ENCODE results near the gene CHMP3. TPM values are rescaled to one million over a fixed set of nuclear protein-coding genes. Genes with fewer than 3 reads are reported as not detected.
A peak's percentile ranks its signal among the peaks of the same experiment; 100 is the strongest.

Gene CHMP3
- total RNA-seq: 10 to 100 TPM; 65.0 to 82.5 (median 68.5) TPM
- total RNA-seq (2013): 102 TPM
- total RNA-seq: 18.4 to 55.6 (median 37.8) reads per million in 29 experiments

- peak within 1 kb of the TSS; percentile 98 for H3K27ac ChIP-seq (ENCODE audit: low read length)
- H3K4me1 ChIP-seq (ENCODE audit: control insufficient read depth in 1 of 2, extremely low read depth in 1 of 2, insufficient read depth in 2 of 2, low read length in 2 of 2): peaks cover 15 to 20% of the 10 kb centered on the region in 2 experiments
- H3K27me3 ChIP-seq (replicated peaks in 1 of 2; ENCODE audit: control insufficient read depth in 2 of 2, extremely low read depth in 1 of 2, insufficient read depth in 2 of 2, low read length in 1 of 2): no peaks in the 10 kb centered on the region
- H3K4me3 Mint-ChIP-seq: peak within 1 kb of the TSS; percentile 93 to 96 (median 95)
- H3K27me3 Mint-ChIP-seq: no peaks in the 10 kb centered on the region
- peak within 1 kb of the TSS; percentile 72 to 95 for H3K4me3 ChIP-seq (ENCODE audit: control insufficient read depth in 1 of 2, extremely low read depth in 1 of 2, low read length in 1 of 2)
- WGBS (ENCODE audit: insufficient coverage): 0% methylated on average over 17 of the region's 57 CpGs
- H3K4me1 Mint-ChIP-seq: peaks cover 25 to 38% (median 30%) of the 10 kb centered on the region in 3 donors
- no peaks in the 10 kb centered on the region for H3K9me3 ChIP-seq
- H3K27ac Mint-ChIP-seq: peak within 1 kb of the TSS; percentile 98 to 99
- H3K36me3 ChIP-seq (ENCODE audit: control insufficient read depth in 2 of 2, extremely low read depth in 1 of 2, insufficient read depth in 1 of 2, low read length in 1 of 2): peaks cover 0 to 6% of the 10 kb centered on the region in 2 donors
- CTCF ChIA-PET: no interaction called here
- H3K36me3 Mint-ChIP-seq: peaks cover 7% of the 10 kb centered on the region
- peak; percentile 87 to 90 (median 88) for ATAC-seq (replicated peaks in 1 of 4)
- DNase-seq: peak; percentile 91 to 99 (median 95)
- POLR2A ChIA-PET: interaction anchor here in 1 of 2 donors (1.0 kb wide), 1 partner anchor 11 kb away, joined by 4 read pairs; no protein-coding TSS in a partner anchor
- H3K9me3 Mint-ChIP-seq: no peaks in the 10 kb centered on the region
These were observed at the start of gene CHMP3 for GRCh38 chr2:86562922-86563649. TSS of gene CHMP3 (minus strand) at chr2:86563443. CDS start at chr2:86563348, 95 bp downstream.

- no peaks in the 10 kb centered on the region for H3K9me3 Mint-ChIP-seq
- Histone ChIP-seq H3K4me3 (ENCODE audit: control insufficient read depth in 1 of 2, extremely low read depth in 1 of 2, low read length in 1 of 2) (no peak overlapping the region), H3K27me3 (replicated peaks in 1 of 2; ENCODE audit: control insufficient read depth in 2 of 2, extremely low read depth in 1 of 2, insufficient read depth in 2 of 2, low read length in 1 of 2) (no peaks in the 10 kb centered on the region), H3K4me1 (ENCODE audit: control insufficient read depth in 1 of 2, extremely low read depth in 1 of 2, insufficient read depth in 2 of 2, low read length in 2 of 2) (no peaks in the 10 kb centered on the region), H3K27ac (ENCODE audit: low read length) (no peak overlapping the region), H3K36me3 (ENCODE audit: control insufficient read depth in 2 of 2, extremely low read depth in 1 of 2, insufficient read depth in 1 of 2, low read length in 1 of 2) (peaks cover 3 to 40% of the 10 kb centered on the region in 2 donors), H3K9me3 (no peaks in the 10 kb centered on the region)
- peaks cover 43% of the 10 kb centered on the region for H3K36me3 Mint-ChIP-seq
- ATAC-seq (replicated peaks in 1 of 4) (peak in 1 of 4 experiments; percentile 20), DNase-seq (no peak)
- peaks cover 16 to 30% (median 23%) of the 10 kb centered on the region in 3 donors for H3K4me1 Mint-ChIP-seq
- H3K27ac Mint-ChIP-seq: peak overlapping the region in 1 of 2 donors; percentile 82
- no peaks in the 10 kb centered on the region for H3K27me3 Mint-ChIP-seq
- WGBS (ENCODE audit: insufficient coverage): no CpG with 5 or more reads among the region's 1 CpG
- H3K4me3 Mint-ChIP-seq: no peak overlapping the region
- CTCF ChIA-PET: no interaction called here
- POLR2A ChIA-PET: interaction anchor here in 1 of 2 donors (0.7 kb wide), 1 partner anchor 144 kb away, joined by 4 read pairs; no protein-coding TSS in a partner anchor
These were observed 47.6 kb upstream of the CHMP3 start for GRCh38 chr2:86610871-86611270.

GRCh38 chr2:86608832-86609410, 45.7 kb upstream of the CHMP3 start:
- no peaks in the 10 kb centered on the region for H3K27me3 ChIP-seq (replicated peaks in 1 of 2; ENCODE audit: control insufficient read depth in 2 of 2, extremely low read depth in 1 of 2, insufficient read depth in 2 of 2, low read length in 1 of 2)
- peaks cover 50% of the 10 kb centered on the region for H3K36me3 Mint-ChIP-seq
- no peaks in the 10 kb centered on the region for H3K9me3 ChIP-seq
- DNase-seq (no peak), ATAC-seq (replicated peaks in 1 of 4) (no peak)
- no peaks in the 10 kb centered on the region for H3K4me1 ChIP-seq (ENCODE audit: control insufficient read depth in 1 of 2, extremely low read depth in 1 of 2, insufficient read depth in 2 of 2, low read length in 2 of 2)
- H3K9me3 Mint-ChIP-seq: no peaks in the 10 kb centered on the region
- ChIA-PET CTCF (no interaction called here), POLR2A (interaction anchor here (0.7 to 0.9 kb wide), 2 partner anchors 11 to 110 kb away, joined by 4 to 7 read pairs; no protein-coding TSS in a partner anchor)
- H3K4me3 Mint-ChIP-seq: no peak overlapping the region
- peak overlapping the region; percentile 17 to 34 for H3K27ac Mint-ChIP-seq
- H3K27ac ChIP-seq (ENCODE audit: low read length): no peak overlapping the region
- peaks cover 18 to 28% (median 24%) of the 10 kb centered on the region in 3 donors for H3K4me1 Mint-ChIP-seq
- H3K36me3 ChIP-seq (ENCODE audit: control insufficient read depth in 2 of 2, extremely low read depth in 1 of 2, insufficient read depth in 1 of 2, low read length in 1 of 2): peaks cover 2 to 40% of the 10 kb centered on the region in 2 donors
- no peaks in the 10 kb centered on the region for H3K27me3 Mint-ChIP-seq
- WGBS (ENCODE audit: insufficient coverage): no CpG with 5 or more reads among the region's 2 CpGs
- H3K4me3 ChIP-seq (ENCODE audit: control insufficient read depth in 1 of 2, extremely low read depth in 1 of 2, low read length in 1 of 2): no peak overlapping the region

- 83% methylated on average over 1 of the region's 4 CpGs for WGBS (ENCODE audit: insufficient coverage)
- Histone ChIP-seq H3K9me3 (no peaks in the 10 kb centered on the region), H3K36me3 (ENCODE audit: control insufficient read depth in 2 of 2, extremely low read depth in 1 of 2, insufficient read depth in 1 of 2, low read length in 1 of 2) (peaks cover 2 to 22% of the 10 kb centered on the region in 2 donors), H3K4me1 (ENCODE audit: control insufficient read depth in 1 of 2, extremely low read depth in 1 of 2, insufficient read depth in 2 of 2, low read length in 2 of 2) (no peaks in the 10 kb centered on the region), H3K4me3 (ENCODE audit: control insufficient read depth in 1 of 2, extremely low read depth in 1 of 2, low read length in 1 of 2) (no peak overlapping the region), H3K27ac (ENCODE audit: low read length) (no peak overlapping the region), H3K27me3 (replicated peaks in 1 of 2; ENCODE audit: control insufficient read depth in 2 of 2, extremely low read depth in 1 of 2, insufficient read depth in 2 of 2, low read length in 1 of 2) (no peaks in the 10 kb centered on the region)
- ChIA-PET POLR2A (no interaction called here), CTCF (interaction anchor here in 1 of 2 donors (0.5 kb wide), 1 partner anchor 9 kb away, joined by 3 read pairs; no protein-coding TSS in a partner anchor)
- DNase-seq: peak in 1 of 35 experiments; percentile 3
- H3K36me3 Mint-ChIP-seq: peaks cover 40% of the 10 kb centered on the region
- H3K4me3 Mint-ChIP-seq: no peak overlapping the region
- no peaks in the 10 kb centered on the region for H3K27me3 Mint-ChIP-seq
- H3K9me3 Mint-ChIP-seq: no peaks in the 10 kb centered on the region
- ATAC-seq (replicated peaks in 1 of 4): no peak
- peaks cover 4 to 9% (median 6%) of the 10 kb centered on the region in 3 donors for H3K4me1 Mint-ChIP-seq
- peak overlapping the region; percentile 9 to 13 for H3K27ac Mint-ChIP-seq
These were observed 40.7 kb upstream of the CHMP3 start for GRCh38 chr2:86603905-86604304.

- ChIA-PET CTCF (no interaction called here), POLR2A (interaction anchor here in 1 of 2 donors (1.1 kb wide), 1 partner anchor 50 kb away, joined by 3 read pairs; no protein-coding TSS in a partner anchor)
- Histone ChIP-seq H3K9me3 (no peaks in the 10 kb centered on the region), H3K4me3 (ENCODE audit: control insufficient read depth in 1 of 2, extremely low read depth in 1 of 2, low read length in 1 of 2) (no peak overlapping the region), H3K27me3 (replicated peaks in 1 of 2; ENCODE audit: control insufficient read depth in 2 of 2, extremely low read depth in 1 of 2, insufficient read depth in 2 of 2, low read length in 1 of 2) (no peaks in the 10 kb centered on the region), H3K36me3 (ENCODE audit: control insufficient read depth in 2 of 2, extremely low read depth in 1 of 2, insufficient read depth in 1 of 2, low read length in 1 of 2) (peaks cover 0 to 2% of the 10 kb centered on the region in 2 donors), H3K27ac (ENCODE audit: low read length) (no peak overlapping the region), H3K4me1 (ENCODE audit: control insufficient read depth in 1 of 2, extremely low read depth in 1 of 2, insufficient read depth in 2 of 2, low read length in 2 of 2) (no peaks in the 10 kb centered on the region)
- DNase-seq: no peak
- no peak for ATAC-seq (replicated peaks in 1 of 4)
- no peaks in the 10 kb centered on the region for H3K4me1 Mint-ChIP-seq
- WGBS (ENCODE audit: insufficient coverage): no CpG with 5 or more reads among the region's 2 CpGs
- H3K9me3 Mint-ChIP-seq: no peaks in the 10 kb centered on the region
- peaks cover 14% of the 10 kb centered on the region for H3K36me3 Mint-ChIP-seq
- H3K27me3 Mint-ChIP-seq: peaks cover 0 to 4% of the 10 kb centered on the region in 2 donors
- H3K27ac Mint-ChIP-seq: no peak overlapping the region
- no peak overlapping the region for H3K4me3 Mint-ChIP-seq
These were observed 35.7 kb upstream of the CHMP3 start for GRCh38 chr2:86598966-86599365.

- Mint-ChIP-seq H3K36me3 (no peaks in the 10 kb centered on the region), H3K4me1 (no peaks in the 10 kb centered on the region), H3K4me3 (no peak overlapping the region), H3K9me3 (no peaks in the 10 kb centered on the region), H3K27ac (no peak overlapping the region), H3K27me3 (peaks cover 2 to 7% of the 10 kb centered on the region in 2 donors)
- 89% methylated on average over 1 of the region's 2 CpGs for WGBS (ENCODE audit: insufficient coverage)
- ChIA-PET CTCF (no interaction called here), POLR2A (no interaction called here)
- Histone ChIP-seq H3K36me3 (ENCODE audit: control insufficient read depth in 2 of 2, extremely low read depth in 1 of 2, insufficient read depth in 1 of 2, low read length in 1 of 2) (no peaks in the 10 kb centered on the region), H3K9me3 (no peaks in the 10 kb centered on the region), H3K4me3 (ENCODE audit: control insufficient read depth in 1 of 2, extremely low read depth in 1 of 2, low read length in 1 of 2) (no peak overlapping the region), H3K4me1 (ENCODE audit: control insufficient read depth in 1 of 2, extremely low read depth in 1 of 2, insufficient read depth in 2 of 2, low read length in 2 of 2) (no peaks in the 10 kb centered on the region), H3K27me3 (replicated peaks in 1 of 2; ENCODE audit: control insufficient read depth in 2 of 2, extremely low read depth in 1 of 2, insufficient read depth in 2 of 2, low read length in 1 of 2) (no peaks in the 10 kb centered on the region), H3K27ac (ENCODE audit: low read length) (no peak overlapping the region)
- DNase-seq: no peak
- ATAC-seq (replicated peaks in 1 of 4): no peak
These were observed 32.9 kb upstream of the CHMP3 start for GRCh38 chr2:86596118-86596517.
